Measurements from ENCODE around the gene R3HCC1L. TPM values are rescaled to one million over a fixed set of nuclear protein-coding genes. Genes with fewer than 3 reads are reported as not detected.

Gene R3HCC1L
- polyA plus RNA-seq, 2 of the 4 experiments (the other 2 are of a cell fraction): 11.0 to 15.2 TPM

DNA sequence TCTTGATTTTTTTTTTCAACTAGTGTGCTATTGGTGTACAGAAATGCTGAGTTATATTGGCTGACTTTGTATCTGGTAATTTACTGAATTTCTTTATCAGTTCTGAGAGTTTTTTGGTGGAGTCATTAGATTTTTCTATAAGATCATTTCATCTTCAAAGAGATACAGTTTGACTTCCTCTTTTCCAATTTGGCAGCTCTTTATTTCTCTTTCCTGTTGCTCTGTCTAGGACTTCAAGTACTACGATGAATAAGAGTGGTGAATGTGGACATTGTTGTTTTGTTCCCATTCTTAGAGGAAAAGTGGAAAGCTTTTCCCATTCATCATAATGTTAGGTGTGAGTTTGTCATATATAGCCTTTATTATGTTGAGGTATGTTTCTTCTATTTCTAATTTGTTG lies 83.3 kb downstream of the R3HCC1L start:
- 83% methylated on average over 1 of the region's 1 CpG for WGBS (ENCODE audit: missing lambda C conversion rate)
- no peaks in the 10 kb centered on the region for H3K4me1 ChIP-seq
- FAIRE-seq (no peak), ATAC-seq (no peak), DNase-seq (ENCODE audit: low read depth in 1 of 2, low spot score in 1 of 2) (no peak)
- no peaks in the 10 kb centered on the region for H3K9me3 ChIP-seq
- POLR2A ChIA-PET: no interaction called here
- TF ChIP-seq, protein P1, sequence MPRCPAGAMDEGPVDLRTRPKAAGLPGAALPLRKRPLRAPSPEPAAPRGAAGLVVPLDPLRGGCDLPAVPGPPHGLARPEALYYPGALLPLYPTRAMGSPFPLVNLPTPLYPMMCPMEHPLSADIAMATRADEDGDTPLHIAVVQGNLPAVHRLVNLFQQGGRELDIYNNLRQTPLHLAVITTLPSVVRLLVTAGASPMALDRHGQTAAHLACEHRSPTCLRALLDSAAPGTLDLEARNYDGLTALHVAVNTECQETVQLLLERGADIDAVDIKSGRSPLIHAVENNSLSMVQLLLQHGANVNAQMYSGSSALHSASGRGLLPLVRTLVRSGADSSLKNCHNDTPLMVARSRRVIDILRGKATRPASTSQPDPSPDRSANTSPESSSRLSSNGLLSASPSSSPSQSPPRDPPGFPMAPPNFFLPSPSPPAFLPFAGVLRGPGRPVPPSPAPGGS (IDR thresholded peaks at IDR 0.05): no peak
- TF ChIP-seq, protein P2, sequence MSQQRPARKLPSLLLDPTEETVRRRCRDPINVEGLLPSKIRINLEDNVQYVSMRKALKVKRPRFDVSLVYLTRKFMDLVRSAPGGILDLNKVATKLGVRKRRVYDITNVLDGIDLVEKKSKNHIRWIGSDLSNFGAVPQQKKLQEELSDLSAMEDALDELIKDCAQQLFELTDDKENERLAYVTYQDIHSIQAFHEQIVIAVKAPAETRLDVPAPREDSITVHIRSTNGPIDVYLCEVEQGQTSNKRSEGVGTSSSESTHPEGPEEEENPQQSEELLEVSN (IDR thresholded peaks at IDR 0.05; ENCODE audit: borderline replicate concordance, low read depth): no peak
- TF ChIP-seq HOXA7 (CRISPR knock-in tag; IDR thresholded peaks at IDR 0.05) (no peak), MAFK (IDR thresholded peaks at IDR 0.05; ENCODE audit: partially characterized antibody) (no peak), BHLHE40 (IDR thresholded peaks at IDR 0.05; ENCODE audit: low read depth, low read length) (no peak), TP53 (CRISPR knock-in tag; IDR thresholded peaks at IDR 0.05) (no peak), FOSB (CRISPR knock-in tag; IDR thresholded peaks at IDR 0.05) (no peak), HOXB13 (CRISPR knock-in tag; IDR thresholded peaks at IDR 0.05; ENCODE audit: low read depth) (no peak), SREBF2 (IDR thresholded peaks at IDR 0.05) (no peak)
- TF ChIP-seq, protein P3, sequence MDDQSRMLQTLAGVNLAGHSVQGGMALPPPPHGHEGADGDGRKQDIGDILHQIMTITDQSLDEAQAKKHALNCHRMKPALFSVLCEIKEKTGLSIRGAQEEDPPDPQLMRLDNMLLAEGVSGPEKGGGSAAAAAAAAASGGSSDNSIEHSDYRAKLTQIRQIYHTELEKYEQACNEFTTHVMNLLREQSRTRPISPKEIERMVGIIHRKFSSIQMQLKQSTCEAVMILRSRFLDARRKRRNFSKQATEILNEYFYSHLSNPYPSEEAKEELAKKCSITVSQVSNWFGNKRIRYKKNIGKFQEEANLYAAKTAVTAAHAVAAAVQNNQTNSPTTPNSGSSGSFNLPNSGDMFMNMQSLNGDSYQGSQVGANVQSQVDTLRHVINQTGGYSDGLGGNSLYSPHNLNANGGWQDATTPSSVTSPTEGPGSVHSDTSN (IDR thresholded peaks at IDR 0.05): no peak
- no peak overlapping the region for H3K27ac ChIP-seq
- no peak overlapping the region for H3K4me3 ChIP-seq
- no peak overlapping the region for H3K4me2 ChIP-seq
- CTCF ChIA-PET: interaction anchor here (0.6 to 1.0 kb wide), 2 partner anchors 16 to 1881 kb away, joined by 3 read pairs; no protein-coding TSS in a partner anchor

DNA sequence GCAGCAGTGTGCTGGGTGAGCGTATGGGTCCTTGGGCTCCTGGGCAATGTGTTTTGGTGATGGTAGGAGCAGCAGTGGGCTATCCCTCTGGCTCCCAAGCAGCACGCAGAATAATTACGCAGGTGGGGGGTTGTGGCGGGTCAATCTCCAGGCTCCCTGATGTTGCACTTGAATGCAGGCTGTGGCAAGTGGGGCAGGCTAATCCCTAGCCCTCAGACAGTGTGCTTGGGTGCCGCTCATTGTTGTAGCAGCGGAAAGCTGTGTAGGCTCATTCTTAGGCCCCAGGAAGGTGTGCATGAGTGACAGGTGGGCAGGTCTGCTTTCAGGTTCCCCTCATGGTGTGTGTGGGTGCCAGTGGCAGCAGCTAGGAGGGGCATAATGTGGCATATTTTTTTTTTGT lies 89.4 kb downstream of the R3HCC1L start:
- POLR2A ChIA-PET: no interaction called here
- no peak for ATAC-seq
- FAIRE-seq: no peak
- Histone ChIP-seq H3K27ac (no peak overlapping the region), H3K4me2 (no peak overlapping the region), H3K4me3 (no peak overlapping the region), H3K9me3 (peaks cover 10% of the 10 kb centered on the region; the same call in 2 of the 3 replicates), H3K4me1 (0 out of 3 replicates have a peak, but pooled peaks cover 5% of the 10 kb centered on the region)
- WGBS (ENCODE audit: missing lambda C conversion rate): 100% methylated on average over 6 of the region's 6 CpGs
- no peak for DNase-seq (ENCODE audit: low read depth in 1 of 2, low spot score in 1 of 2)
- CTCF ChIA-PET: interaction anchor here (1.0 kb wide), 1 partner anchor 39 kb away, joined by 3 read pairs; no protein-coding TSS in a partner anchor
- TF ChIP-seq CBX8 (IDR thresholded peaks at IDR 0.05) (no peak), RCOR1 (IDR thresholded peaks at IDR 0.05; ENCODE audit: low read depth, low read length) (no peak), FOSL2 (IDR thresholded peaks at IDR 0.05) (no peak), FOSL2 (CRISPR knock-in tag; IDR thresholded peaks at IDR 0.05) (no peak), TFCP2L1 (CRISPR knock-in tag; IDR thresholded peaks at IDR 0.05) (no peak), NPAS2 (CRISPR knock-in tag; IDR thresholded peaks at IDR 0.05; ENCODE audit: borderline replicate concordance) (no peak)
- TF ChIP-seq, protein P3 (IDR thresholded peaks at IDR 0.05): no peak

DNA sequence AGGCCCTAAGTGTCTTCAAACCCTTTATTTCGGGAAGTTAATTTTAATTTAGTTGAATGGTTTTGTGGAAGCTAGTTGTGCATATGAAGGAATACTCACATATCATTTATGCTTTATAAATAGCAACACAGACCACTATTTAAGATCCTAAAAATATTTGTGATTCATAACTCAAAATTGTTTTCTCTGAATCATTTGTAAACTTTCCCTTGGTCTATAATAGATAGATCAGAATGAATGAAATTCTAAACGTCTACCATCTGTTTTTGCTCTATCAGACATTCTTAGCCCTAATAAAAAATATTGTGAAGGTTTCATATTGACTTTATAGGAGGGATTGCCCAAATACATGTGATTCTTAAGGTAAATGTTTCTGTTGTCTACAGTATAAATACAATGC lies 90.1 kb downstream of the R3HCC1L start:
- ChIA-PET CTCF (interaction anchor here (1.0 kb wide), 1 partner anchor 38 kb away, joined by 3 read pairs; no protein-coding TSS in a partner anchor), POLR2A (no interaction called here)
- Histone ChIP-seq H3K4me2 (no peak overlapping the region), H3K27ac (no peak overlapping the region), H3K4me1 (0 out of 3 replicates have a peak, but pooled peaks cover 5% of the 10 kb centered on the region), H3K9me3 (peaks cover 10% of the 10 kb centered on the region; the same call in 2 of the 3 replicates), H3K4me3 (no peak overlapping the region)
- ATAC-seq (no peak), DNase-seq (ENCODE audit: low read depth in 1 of 2, low spot score in 1 of 2) (no peak), FAIRE-seq (no peak)
- TF ChIP-seq BHLHE40 (IDR thresholded peaks at IDR 0.05; ENCODE audit: low read depth, low read length): no peak
- 62% methylated on average over 2 of the region's 2 CpGs for WGBS (ENCODE audit: missing lambda C conversion rate)

DNA sequence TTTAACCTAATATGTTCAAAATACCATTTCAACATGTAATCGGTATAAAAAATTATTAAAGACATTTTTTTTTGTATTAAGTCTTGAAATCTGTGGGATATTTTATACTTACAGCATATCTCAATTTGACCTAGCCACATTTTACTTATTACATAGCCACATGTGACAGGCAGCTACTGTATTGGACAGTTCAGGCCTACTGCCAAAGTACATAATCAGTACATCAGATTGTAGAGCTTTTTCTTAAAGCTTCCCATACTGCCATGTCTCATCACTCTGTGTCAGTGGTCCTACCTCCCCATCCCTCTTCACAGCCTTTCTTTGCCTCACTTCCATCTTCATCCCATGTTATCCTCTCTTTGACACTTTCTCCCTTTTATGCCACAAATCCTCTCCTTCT lies 90.5 kb downstream of the R3HCC1L start:
- WGBS (ENCODE audit: missing lambda C conversion rate): 89% methylated on average over 1 of the region's 1 CpG
- Histone ChIP-seq H3K27ac (no peak overlapping the region), H3K4me2 (no peak overlapping the region), H3K9me3 (peaks cover 10% of the 10 kb centered on the region; the same call in 2 of the 3 replicates), H3K4me1 (0 out of 3 replicates have a peak, but pooled peaks cover 5% of the 10 kb centered on the region), H3K4me3 (no peak overlapping the region)
- no peak for ATAC-seq
- DNase-seq (ENCODE audit: low read depth in 1 of 2, low spot score in 1 of 2): no peak
- no peak for FAIRE-seq
- TF ChIP-seq FOSB (CRISPR knock-in tag; IDR thresholded peaks at IDR 0.05) (no peak), POLR2A (IDR thresholded peaks at IDR 0.05; ENCODE audit: low read length) (no peak), HDAC2 (IDR thresholded peaks at IDR 0.05) (no peak), RNF2 (IDR thresholded peaks at IDR 0.05; ENCODE audit: borderline replicate concordance, low read depth) (no peak), NR3C1 (IDR thresholded peaks at IDR 0.05) (no peak), TP53 (CRISPR knock-in tag; IDR thresholded peaks at IDR 0.05) (no peak), EHF (CRISPR knock-in tag; IDR thresholded peaks at IDR 0.05) (no peak), CEBPB (IDR thresholded peaks at IDR 0.05) (no peak)
- TF ChIP-seq, protein P4, sequence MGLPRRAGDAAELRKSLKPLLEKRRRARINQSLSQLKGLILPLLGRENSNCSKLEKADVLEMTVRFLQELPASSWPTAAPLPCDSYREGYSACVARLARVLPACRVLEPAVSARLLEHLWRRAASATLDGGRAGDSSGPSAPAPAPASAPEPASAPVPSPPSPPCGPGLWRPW (IDR thresholded peaks at IDR 0.05): no peak
- POLR2A ChIA-PET: no interaction called here
- CTCF ChIA-PET: no interaction called here
